Suprapubic skin (tissue), 3 donors: ENCODE data around the gene NMU.

Experiments used
- POLR2A ChIP-seq, 2 donors: fragments of 450-650 bp; IDR thresholded peaks; one replicate each; pipeline ENCODE4 v1.6.1; 2017; ENCODE audit warnings: antibody characterized with exemption in 2 of 2, mild to moderate bottlenecking in 2 of 2, moderate library complexity in 2 of 2
- TF ChIP-seq, protein P1 (sequence below), 2 donors: fragments of 200-600 bp in 1 of 2; fragments of 450-650 bp in 1 of 2; sonication (generic) in 1 of 2; IDR thresholded peaks; one replicate each; pipeline ENCODE4 v1.5.1; 2016 to 2019; ENCODE audit warnings: antibody characterized with exemption in 2 of 2, mild to moderate bottlenecking in 1 of 2, moderate library complexity in 1 of 2

DNA sequence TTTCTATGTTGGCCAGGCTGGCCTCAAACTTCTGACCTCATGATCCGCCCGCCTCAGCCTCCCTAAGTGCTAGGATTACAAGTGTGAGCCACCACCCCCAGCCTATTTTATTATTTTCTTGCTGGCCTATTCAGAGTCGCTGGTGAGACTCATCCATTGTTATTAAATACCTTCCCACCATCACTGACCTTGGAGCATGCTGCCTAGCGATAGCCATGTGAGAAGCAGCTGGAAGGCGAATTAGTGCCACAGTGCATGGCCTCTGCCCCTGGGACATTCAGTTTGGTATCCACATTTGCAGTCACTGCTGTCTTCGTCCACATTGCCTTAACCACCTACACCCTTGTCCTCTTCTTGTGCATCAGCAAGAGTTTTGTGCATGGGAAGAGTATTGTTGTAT, 32.4 kb upstream of the NMU start:
- TF ChIP-seq, protein P1, sequence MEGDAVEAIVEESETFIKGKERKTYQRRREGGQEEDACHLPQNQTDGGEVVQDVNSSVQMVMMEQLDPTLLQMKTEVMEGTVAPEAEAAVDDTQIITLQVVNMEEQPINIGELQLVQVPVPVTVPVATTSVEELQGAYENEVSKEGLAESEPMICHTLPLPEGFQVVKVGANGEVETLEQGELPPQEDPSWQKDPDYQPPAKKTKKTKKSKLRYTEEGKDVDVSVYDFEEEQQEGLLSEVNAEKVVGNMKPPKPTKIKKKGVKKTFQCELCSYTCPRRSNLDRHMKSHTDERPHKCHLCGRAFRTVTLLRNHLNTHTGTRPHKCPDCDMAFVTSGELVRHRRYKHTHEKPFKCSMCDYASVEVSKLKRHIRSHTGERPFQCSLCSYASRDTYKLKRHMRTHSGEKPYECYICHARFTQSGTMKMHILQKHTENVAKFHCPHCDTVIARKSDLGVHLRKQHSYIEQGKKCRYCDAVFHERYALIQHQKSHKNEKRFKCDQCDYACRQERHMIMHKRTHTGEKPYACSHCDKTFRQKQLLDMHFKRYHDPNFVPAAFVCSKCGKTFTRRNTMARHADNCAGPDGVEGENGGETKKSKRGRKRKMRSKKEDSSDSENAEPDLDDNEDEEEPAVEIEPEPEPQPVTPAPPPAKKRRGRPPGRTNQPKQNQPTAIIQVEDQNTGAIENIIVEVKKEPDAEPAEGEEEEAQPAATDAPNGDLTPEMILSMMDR (IDR thresholded peaks at IDR 0.05), result no peak
- no peak for TF ChIP-seq POLR2A (IDR thresholded peaks at IDR 0.05)
